Left lobe of liver (tissue), 2 donors: ENCODE measurements around the gene NDFIP2. TPM values are rescaled to one million over a fixed set of nuclear protein-coding genes. Genes with fewer than 3 reads are reported as not detected.
"Not testable (repeated sequence)": the region's sequence is repeated elsewhere in the genome, so short reads cannot be mapped to it uniquely, and the experiment has no call there.

Experiments
- ATAC-seq: fragments of 200-7000 bp; cut with Tn5 transposase; one replicate; pipeline ENCODE4 v1.9.1; 2020; ENCODE audit warnings: mild to moderate bottlenecking, moderate library complexity
- DNase-seq: peaks from one replicate; pipeline ENCODE4 v3.0.0-alpha.2; 2020; ENCODE audit warnings: low spot score
- total RNA-seq: library from RNA; stranded (reverse); gene quantifications from one replicate; pipeline ENCODE4 v1.2.1, GENCODE V29; 2021
- donor health status: DM: no; HTN: no; CAD: no; lungs with moderate emphysema.
- donor health status: DM: no; HTN: yes; CAD: no.

The NDFIP2 gene
- total RNA-seq, 1 donor from 2014 or later: 27.8 TPM

DNA sequence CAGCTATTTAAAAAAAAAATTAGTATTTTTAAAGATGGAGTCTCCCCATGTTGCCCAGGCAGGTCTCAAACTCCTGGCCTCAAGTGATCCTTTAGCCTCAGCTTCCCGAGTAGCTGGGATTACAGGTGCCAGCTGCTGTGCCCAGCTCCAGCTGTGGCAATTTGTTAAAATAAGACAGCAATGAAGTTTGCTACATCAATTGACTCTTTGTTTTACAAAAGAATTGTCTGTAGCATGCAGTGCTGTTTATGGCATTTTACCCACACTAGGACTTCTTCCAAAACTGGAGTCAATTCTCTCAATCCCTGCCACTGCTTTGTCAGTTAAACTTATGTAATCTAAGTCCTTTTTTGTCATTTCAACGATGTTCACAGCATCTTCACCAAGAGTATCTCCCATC, 49.3 kb downstream of the NDFIP2 start:
- ATAC-seq (no peak), DNase-seq (no peak)

- ATAC-seq: no peak
- no peak for DNase-seq
Observed at GRCh38 chr13:79531542-79532254, 50.7 kb downstream of the NDFIP2 start.

GRCh38 chr13:79532576-79532975, 51.6 kb downstream of the NDFIP2 start:
- no peak for DNase-seq
- no peak for ATAC-seq

DNA sequence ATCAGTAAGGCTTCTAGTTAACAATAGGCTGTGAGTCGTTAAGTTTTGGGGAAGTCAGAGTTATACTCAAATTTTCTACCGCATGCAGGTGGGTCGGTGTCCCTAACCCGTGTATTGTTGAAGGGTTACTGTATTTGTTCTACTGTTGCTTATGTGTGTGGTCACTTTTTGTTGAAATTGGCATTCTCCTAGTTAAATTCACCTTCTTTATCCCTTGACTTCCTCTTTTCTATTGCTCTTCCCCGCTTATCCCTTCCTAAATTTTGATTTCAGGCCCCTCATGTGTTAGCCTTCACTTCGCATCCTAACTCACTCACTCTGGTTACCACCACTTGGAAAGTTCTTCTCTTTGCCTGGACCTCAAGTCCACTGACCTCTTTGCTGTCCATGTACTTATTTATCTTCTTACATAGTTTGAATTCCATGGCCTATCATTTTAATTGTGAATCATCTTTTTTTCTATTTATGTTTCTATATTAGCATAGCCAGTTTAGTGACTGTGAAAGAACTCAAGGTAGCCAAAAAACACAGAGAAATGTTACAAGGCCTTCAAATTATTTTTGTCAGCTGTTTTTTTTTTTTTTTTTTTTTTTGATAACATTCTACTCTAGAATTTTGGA, 52.9 kb downstream of the NDFIP2 start:
- no peak for ATAC-seq
- no peak for DNase-seq

GRCh38 chr13:79534596-79534995, 53.6 kb downstream of the NDFIP2 start:
- ATAC-seq (no peak), DNase-seq (no peak)

GRCh38 chr13:79538757-79539156, 57.8 kb downstream of the NDFIP2 start:
- no peak for ATAC-seq
- DNase-seq: no peak

GRCh38 chr13:79540504-79540903, 59.5 kb downstream of the NDFIP2 start:
- DNase-seq: no peak
- ATAC-seq: peak; percentile 56

GRCh38 chr13:79541426-79542049, 60.6 kb downstream of the NDFIP2 start:
- no peak for DNase-seq
- ATAC-seq: peak; percentile 84

GRCh38 chr13:79543883-79544282, 62.9 kb downstream of the NDFIP2 start:
- ATAC-seq: no peak

GRCh38 chr13:79547211-79548195, 66.5 kb downstream of the NDFIP2 start:
- peak; percentile 43 for ATAC-seq
- no peak for DNase-seq

More at GRCh38 chr13:79543883-79544282, 62.9 kb downstream of the NDFIP2 start:
- no peak for DNase-seq

- DNase-seq (no peak), ATAC-seq (no peak)
Observed at GRCh38 chr13:79548902-79549301, 67.9 kb downstream of the NDFIP2 start.

DNA sequence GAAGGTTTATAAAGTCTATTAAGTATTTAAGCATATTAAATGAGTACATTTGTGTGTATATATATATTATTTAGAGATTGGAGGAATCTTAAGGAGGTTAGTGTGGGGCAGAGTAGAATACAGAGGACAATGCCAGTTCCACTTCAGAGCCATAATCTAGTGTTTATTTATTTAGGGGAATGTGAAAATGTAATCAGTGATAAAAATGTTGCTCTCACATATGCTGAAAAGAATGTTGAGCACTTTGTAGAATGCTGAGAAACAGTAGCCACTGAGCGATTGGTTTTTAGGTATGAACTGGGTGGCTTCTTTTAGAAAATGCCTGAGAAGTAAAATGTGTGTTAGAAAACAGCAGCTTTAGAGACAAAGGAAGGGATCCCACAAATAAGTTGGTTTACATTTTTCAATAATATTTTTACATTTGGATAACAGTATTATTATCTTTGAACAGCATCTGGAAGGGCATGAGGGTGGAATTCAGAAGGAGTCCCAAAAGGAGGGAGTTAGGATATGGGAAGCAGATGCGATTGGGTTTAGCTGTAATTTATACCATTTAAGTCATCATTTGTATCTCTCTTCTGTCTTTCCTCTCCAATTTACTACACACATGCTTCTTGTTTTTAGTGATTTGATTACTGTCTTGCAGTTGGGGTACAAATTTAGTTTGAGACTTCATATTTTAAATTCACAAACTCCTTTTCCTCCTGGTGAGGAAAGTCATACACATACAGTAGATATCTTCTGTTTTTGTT, 68.6 kb downstream of the NDFIP2 start:
- DNase-seq (no peak), ATAC-seq (no peak)

- ATAC-seq (no peak), DNase-seq (no peak)
Observed at GRCh38 chr13:79557666-79558065, 76.7 kb downstream of the NDFIP2 start.

- no peak for DNase-seq
- no peak for ATAC-seq
Observed at GRCh38 chr13:79560954-79561353, 80.0 kb downstream of the NDFIP2 start.

DNA sequence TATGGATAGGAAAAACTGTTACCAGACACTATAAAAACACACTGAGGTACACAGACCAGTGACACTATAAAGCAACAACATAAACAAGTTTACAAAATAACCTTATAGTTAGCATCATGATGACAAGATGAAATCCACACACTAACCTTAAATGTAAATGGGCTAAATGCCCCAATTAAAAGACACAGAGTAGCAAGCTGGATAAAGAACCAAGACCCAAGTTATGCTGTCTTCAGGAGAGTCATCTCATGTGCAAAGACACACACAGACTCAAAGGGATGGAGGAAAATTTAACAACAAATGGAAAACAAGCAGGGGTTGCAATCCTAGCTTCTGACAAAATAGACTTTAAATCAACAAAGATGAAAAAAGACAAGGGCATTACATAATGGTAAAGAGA, 81.6 kb downstream of the NDFIP2 start:
- ATAC-seq: no peak
- DNase-seq: no peak

DNA sequence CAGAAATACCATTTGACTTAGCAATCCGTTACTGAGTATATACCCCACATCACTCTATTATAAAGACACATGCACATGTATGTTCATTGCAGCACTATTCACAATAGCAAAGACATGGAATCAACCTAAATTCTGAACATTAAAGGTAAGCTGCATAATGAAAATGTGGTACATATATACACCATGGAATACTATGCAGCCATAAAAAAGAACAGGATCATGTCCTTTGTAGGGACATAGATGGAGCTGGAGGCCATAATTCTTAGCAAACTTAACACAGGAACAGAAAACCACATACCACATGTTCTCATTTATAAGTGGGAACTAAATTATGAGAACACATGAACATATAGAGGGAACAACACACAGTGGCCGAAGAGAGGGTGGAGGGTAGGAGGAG, 85.2 kb downstream of the NDFIP2 start:
- DNase-seq (no peak), ATAC-seq (no peak)

GRCh38 chr13:79571147-79571546, 90.2 kb downstream of the NDFIP2 start:
- DNase-seq: no peak
- ATAC-seq: no peak

- ATAC-seq, DNase-seq: not testable (repeated sequence)
Observed at GRCh38 chr13:79573892-79574291, 92.9 kb downstream of the NDFIP2 start.

- no peak for ATAC-seq
Observed at GRCh38 chr13:79581870-79582315, 100.9 kb downstream of the NDFIP2 start.

GRCh38 chr13:79582896-79583295, 101.9 kb downstream of the NDFIP2 start:
- no peak for DNase-seq
- ATAC-seq: no peak

More at GRCh38 chr13:79581870-79582315, 100.9 kb downstream of the NDFIP2 start:
- no peak for DNase-seq
